SK-N-SH (cell line): ENCODE data around the gene LATS2. TPM values are rescaled to one million over a fixed set of nuclear protein-coding genes. Genes with fewer than 3 reads are reported as not detected.

ENCODE experiments used
- CTCF ChIA-PET: fragments of 300-600, 350-600 bp; formaldehyde crosslinking; extraction: SDS; loops from one replicate; lab custom pipeline; 2021; lab: Yijun Ruan, JAX
- POLR2A ChIA-PET: fragments of 350-600 bp; sonication (Branson Sonifier 250); formaldehyde crosslinking; extraction: SDS; loops from one replicate; lab custom pipeline; 2020; ENCODE audit warnings: antibody characterized with exemption, inconsistent platforms; lab: Yijun Ruan, JAX
- DNase-seq: peaks from one replicate; pipeline ENCODE4 v3.0.0; 2012
- H2AFZ ChIP-seq: fragments of 200-600 bp; sonication (generic); 2 replicates; pipeline ENCODE4 v1.8.1; 2016; ENCODE audit warnings: antibody characterized with exemption, mild to moderate bottlenecking, low read depth
- H3F3A ChIP-seq: fragments of 200-600 bp; sonication (generic); replicated peaks from 2 replicates; pipeline ENCODE3; 2016; ENCODE audit warnings: antibody characterized with exemption, mild to moderate bottlenecking; ENCODE audit not compliant: insufficient read depth
- H3K27ac ChIP-seq, 2 experiments: fragments of 200-500 bp in 1 of 2; fragments of 200-600 bp in 1 of 2; sonication (Bioruptor generic) in 1 of 2; sonication (generic), shearing (Covaris generic) in 1 of 2; 2 replicates each; pipeline versions ENCODE4 v1.5.1 to v1.6.1; 2014 to 2016; ENCODE audit warnings: low read depth in 2 of 2, inconsistent platforms in 1 of 2, low read length in 1 of 2, mild to moderate bottlenecking in 1 of 2, mixed read lengths in 1 of 2
- H3K27me3 ChIP-seq: fragments of 200-600 bp; sonication (generic), shearing (Covaris generic); 2 replicates; pipeline ENCODE4 v1.6.1; 2016; ENCODE audit warnings: mixed run types; ENCODE audit not compliant: insufficient read depth
- H3K36me3 ChIP-seq, 2 experiments: fragments of 200-500 bp in 1 of 2; fragments of 200-600 bp in 1 of 2; sonication (Bioruptor generic) in 1 of 2; sonication (generic) in 1 of 2; replicated peaks in 1 of 2; 2 replicates each; pipeline versions ENCODE3 to v1.5.1; 2014 to 2016; ENCODE audit warnings: low read length in 1 of 2, mild to moderate bottlenecking in 1 of 2; ENCODE audit not compliant: insufficient read depth in 2 of 2, control insufficient read depth in 1 of 2
- H3K4me1 ChIP-seq, 2 experiments: fragments of 200-500 bp in 1 of 2; fragments of 200-600 bp in 1 of 2; sonication (Bioruptor generic) in 1 of 2; sonication (generic), shearing (Covaris generic) in 1 of 2; 2 replicates each; pipeline versions ENCODE4 v1.5.1 to v1.6.1; 2014 to 2016; ENCODE audit warnings: low read depth in 1 of 2, low read length in 1 of 2, mixed run types in 1 of 2; ENCODE audit not compliant: insufficient read depth in 2 of 2, control insufficient read depth in 1 of 2
- H3K4me2 ChIP-seq: fragments of 200-600 bp; sonication (generic), shearing (Covaris generic); 2 replicates; pipeline ENCODE4 v1.6.1; 2017; ENCODE audit warnings: mixed run types
- H3K4me3 ChIP-seq, 2 experiments: fragments of 200-500 bp in 1 of 2; fragments of 200-600 bp in 1 of 2; sonication (Bioruptor generic) in 1 of 2; sonication (generic), shearing (Covaris generic) in 1 of 2; 2 replicates each; pipeline versions ENCODE4 v1.5.1 to v1.8.1; 2014 to 2016; ENCODE audit warnings: low read depth in 2 of 2, inconsistent platforms in 1 of 2, low read length in 1 of 2, mild to moderate bottlenecking in 1 of 2, mixed read lengths in 1 of 2, moderate library complexity in 1 of 2
- H3K79me2 ChIP-seq: fragments of 200-600 bp; sonication (generic); 2 replicates; pipeline ENCODE4 v1.8.1; 2017; ENCODE audit warnings: mild to moderate bottlenecking; ENCODE audit not compliant: insufficient read depth
- H3K9ac ChIP-seq: fragments of 200-600 bp; sonication (generic); 2 replicates; pipeline ENCODE4 v1.6.1; 2017; ENCODE audit warnings: mixed run types
- H3K9me2 ChIP-seq: fragments of 200-600 bp; sonication (generic); 2 replicates; pipeline ENCODE4 v1.6.1; 2017; ENCODE audit warnings: mixed run types
- H3K9me3 ChIP-seq: fragments of 200-600 bp; sonication (generic); 2 replicates; pipeline ENCODE4 v1.6.1; 2017; ENCODE audit warnings: mixed run types, mild to moderate bottlenecking, moderate library complexity
- H4K20me1 ChIP-seq: fragments of 200-600 bp; sonication (generic); 2 replicates; pipeline ENCODE4 v1.6.1; 2017; ENCODE audit warnings: mild to moderate bottlenecking, mixed run types; ENCODE audit not compliant: insufficient read depth
- ELF1 ChIP-seq: IDR thresholded peaks from 2 replicates; pipeline ENCODE4 v1.4.0; 2012
- EZH2phosphoT487 ChIP-seq: fragments of 200-600 bp; sonication (generic); IDR thresholded peaks from 2 replicates; pipeline ENCODE4 v1.6.1; 2017; ENCODE audit warnings: low read depth, mixed run types, mild to moderate bottlenecking, antibody characterized with exemption, moderate library complexity, borderline replicate concordance
- FOSL2 ChIP-seq: IDR thresholded peaks from 2 replicates; pipeline ENCODE4 v1.4.0; 2012; ENCODE audit warnings: low read depth, mild to moderate bottlenecking, moderate library complexity, borderline replicate concordance
- FOXJ3 ChIP-seq: sonication (generic); formaldehyde crosslinking; IDR thresholded peaks from 2 replicates; pipeline ENCODE4 v1.5.1; 2020; ENCODE audit warnings: mild to moderate bottlenecking, missing genetic modification reagents
- GATA2 ChIP-seq: sonication (generic); formaldehyde crosslinking; IDR thresholded peaks from 2 replicates; pipeline ENCODE4 v1.5.0; 2020; ENCODE audit warnings: mild to moderate bottlenecking, missing genetic modification reagents
- IRF3 ChIP-seq: fragments of 150-350 bp; IDR thresholded peaks from 2 replicates; pipeline ENCODE4 v1.6.1; 2016; ENCODE audit warnings: mild to moderate bottlenecking, low read depth, low read length
- JUND ChIP-seq: IDR thresholded peaks from 2 replicates; pipeline ENCODE4 v1.4.0; 2012
- MEF2A ChIP-seq: IDR thresholded peaks from 2 replicates; pipeline ENCODE4 v1.4.0; 2012; ENCODE audit warnings: low read depth, borderline replicate concordance
- NRF1 ChIP-seq: IDR thresholded peaks from 2 replicates; pipeline ENCODE4 v1.6.1; 2012; ENCODE audit warnings: low read depth, mild to moderate bottlenecking, low read length
- PBX3 ChIP-seq: IDR thresholded peaks from 2 replicates; pipeline ENCODE4; 2012
- POLR2AphosphoS5 ChIP-seq: IDR thresholded peaks from 2 replicates; pipeline ENCODE4 v1.6.1; 2012; ENCODE audit warnings: low read depth, low read length
- RAD21 ChIP-seq: IDR thresholded peaks from 2 replicates; pipeline ENCODE4 v1.6.1; 2012; ENCODE audit warnings: mild to moderate bottlenecking, low read length
- RCOR1 ChIP-seq: fragments of 150-350 bp; IDR thresholded peaks from 2 replicates; pipeline ENCODE4 v1.6.1; 2017; ENCODE audit warnings: antibody characterized with exemption, low read length
- REST ChIP-seq: IDR thresholded peaks from 2 replicates; pipeline ENCODE4 v1.6.1; 2012; ENCODE audit warnings: mild to moderate bottlenecking, low read depth, low read length, moderate library complexity
- RXRA ChIP-seq: IDR thresholded peaks from 2 replicates; pipeline ENCODE4 v1.4.0; 2012; ENCODE audit warnings: low read depth, mild to moderate bottlenecking, borderline replicate concordance
- TAF1 ChIP-seq: IDR thresholded peaks from 2 replicates; pipeline ENCODE4 v1.6.1; 2012; ENCODE audit warnings: low read depth, mild to moderate bottlenecking, low read length, moderate library complexity, borderline replicate concordance
- TCF12 ChIP-seq: IDR thresholded peaks from 2 replicates; pipeline ENCODE4 v1.4.0; 2012
- TEAD4 ChIP-seq: IDR thresholded peaks from 2 replicates; pipeline ENCODE4 v1.4.0; 2012; ENCODE audit warnings: mild to moderate bottlenecking, borderline replicate concordance; ENCODE audit not compliant: insufficient read depth
- USF1 ChIP-seq: IDR thresholded peaks from 2 replicates; pipeline ENCODE4 v1.4.0; 2012; ENCODE audit warnings: low read depth, borderline replicate concordance
- USF2 ChIP-seq: fragments of 150-350 bp; IDR thresholded peaks from 2 replicates; pipeline ENCODE4 v1.6.1; 2017; ENCODE audit warnings: antibody characterized with exemption, low read length, low read depth, borderline replicate concordance
- WGBS: methylation state at CpG from one replicate; pipeline ENCODE4 v1.1.6; 2017; ENCODE audit warnings: low lambda C conversion rate; 5-methylcytosine and 5-hydroxymethylcytosine counted together
- polyA plus RNA-seq, 3 experiments: library from polyadenylated mRNA; depleted of rRNA; stranded (reverse); fragments of >200 nt; gene quantifications; 2 replicates each; pipeline ENCODE4 v1.2.3, GENCODE V29; 2012

Gene LATS2
- polyA plus RNA-seq, 1 of the 3 experiments (the other 2 are of a cell fraction), result 19.6 TPM

- H3K27me3 ChIP-seq, result no peaks in the 10 kb centered on the region
- H3K79me2 ChIP-seq, result peaks cover 17% of the 10 kb centered on the region; the same call in 1 of the 2 replicates
- no peaks in the 10 kb centered on the region for H3K4me1 ChIP-seq
- H3K4me2 ChIP-seq, result no peak overlapping the region
- POLR2A ChIA-PET, result no interaction called here
- H3F3A ChIP-seq, result peaks cover 26% of the 10 kb centered on the region
- H3K4me3 ChIP-seq, result no peak overlapping the region
- no peaks in the 10 kb centered on the region for H3K9me2 ChIP-seq
- no peak for DNase-seq
- CTCF ChIA-PET, result interaction anchor here (1.7 kb wide), 1 partner anchor 9 kb away, joined by 4 read pairs; no protein-coding TSS in a partner anchor
- H3K9me3 ChIP-seq, result no peaks in the 10 kb centered on the region
- peaks cover 22 to 64% of the 10 kb centered on the region in 2 experiments for H3K36me3 ChIP-seq
- H3K9ac ChIP-seq, result no peak overlapping the region
- TF ChIP-seq RAD21 (no peak), TCF12 (no peak), MEF2A (no peak), FOSL2 (no peak), GATA2 (CRISPR knock-in tag) (no peak), REST (no peak), RCOR1 (no peak), JUND (no peak), USF2 (no peak), ELF1 (no peak), TEAD4 (no peak), PBX3 (no peak), EZH2phosphoT487 (no peak), POLR2AphosphoS5 (no peak), TAF1 (no peak), USF1 (no peak), IRF3 (no peak), FOXJ3 (CRISPR knock-in tag) (no peak), RXRA (no peak), NRF1 (no peak)
- no peak overlapping the region for H2AFZ ChIP-seq
- WGBS, result 79% methylated on average over 20 of the region's 20 CpGs
- H4K20me1 ChIP-seq, result no peaks in the 10 kb centered on the region
- no peak overlapping the region for H3K27ac ChIP-seq
Observed at GRCh38 chr13:20974981-20975585, 86.3 kb downstream of the LATS2 start.
